GM21423 (cell line): ENCODE data around the gene ETNK2.

Experiments used
- ATAC-seq: cut with Tn5 transposase; IDR thresholded peaks from one replicate; pipeline ENCODE4 v1.9.1; 2021; ENCODE audit warnings: mild to moderate bottlenecking, moderate library complexity; ENCODE audit not compliant: unreplicated experiment

The ETNK2 gene

DNA sequence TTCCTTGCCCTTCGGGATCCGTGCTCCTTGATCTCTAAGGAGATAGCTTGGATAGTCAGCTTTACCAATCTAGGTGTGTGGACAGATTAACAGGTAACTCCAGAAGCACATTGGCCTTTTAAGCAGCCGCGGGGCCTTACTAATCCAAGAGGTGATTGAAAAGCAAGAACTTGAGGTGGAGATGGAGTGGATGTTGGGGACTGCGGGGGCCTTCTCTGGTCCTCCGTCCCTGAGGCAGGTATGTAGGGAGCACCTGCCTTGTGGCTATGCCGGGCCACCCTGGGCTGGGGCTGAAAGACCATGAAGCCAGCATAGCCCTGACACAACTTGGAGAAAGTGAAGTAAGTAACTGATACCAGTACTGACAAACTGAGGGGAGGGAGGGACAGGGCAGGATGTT lies 68.4 kb downstream of the ETNK2 start:
- ATAC-seq: no peak

DNA sequence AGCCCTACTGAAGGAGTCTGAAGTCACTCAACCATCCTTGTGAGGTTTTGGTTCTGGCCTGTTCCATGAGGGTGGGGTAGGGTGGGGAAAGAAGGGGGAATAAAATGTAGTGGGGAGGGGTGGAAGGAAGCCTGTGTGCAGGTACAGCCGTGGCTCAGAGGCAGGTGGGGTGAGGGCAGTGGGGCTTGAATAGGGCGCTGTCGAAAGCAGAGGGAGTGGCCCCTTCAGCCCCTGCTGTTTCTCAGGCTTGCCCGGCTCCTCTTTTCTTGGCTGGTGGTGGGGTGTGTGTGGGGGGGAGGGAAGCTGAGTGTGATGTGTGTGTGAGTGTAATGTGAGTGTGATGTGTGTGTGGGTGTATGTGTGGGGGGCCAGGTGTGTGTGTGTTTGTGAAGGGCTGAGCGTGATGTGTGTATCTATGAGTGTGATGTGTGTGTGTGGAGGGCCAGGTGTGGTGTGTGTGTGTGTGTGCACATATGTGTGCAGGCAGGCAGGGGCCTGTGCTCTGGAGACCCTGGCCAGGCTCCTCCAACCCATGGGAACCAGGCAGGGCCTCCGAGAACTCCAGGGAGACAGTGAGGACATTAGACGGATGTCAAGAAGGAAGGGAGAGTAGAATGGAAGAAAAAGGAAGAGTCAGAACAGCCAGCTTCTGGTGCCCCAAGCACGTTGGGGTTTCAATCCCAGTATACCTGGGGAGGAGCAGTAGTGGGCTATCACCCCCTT lies 69.9 kb downstream of the ETNK2 start:
- no peak for ATAC-seq

DNA sequence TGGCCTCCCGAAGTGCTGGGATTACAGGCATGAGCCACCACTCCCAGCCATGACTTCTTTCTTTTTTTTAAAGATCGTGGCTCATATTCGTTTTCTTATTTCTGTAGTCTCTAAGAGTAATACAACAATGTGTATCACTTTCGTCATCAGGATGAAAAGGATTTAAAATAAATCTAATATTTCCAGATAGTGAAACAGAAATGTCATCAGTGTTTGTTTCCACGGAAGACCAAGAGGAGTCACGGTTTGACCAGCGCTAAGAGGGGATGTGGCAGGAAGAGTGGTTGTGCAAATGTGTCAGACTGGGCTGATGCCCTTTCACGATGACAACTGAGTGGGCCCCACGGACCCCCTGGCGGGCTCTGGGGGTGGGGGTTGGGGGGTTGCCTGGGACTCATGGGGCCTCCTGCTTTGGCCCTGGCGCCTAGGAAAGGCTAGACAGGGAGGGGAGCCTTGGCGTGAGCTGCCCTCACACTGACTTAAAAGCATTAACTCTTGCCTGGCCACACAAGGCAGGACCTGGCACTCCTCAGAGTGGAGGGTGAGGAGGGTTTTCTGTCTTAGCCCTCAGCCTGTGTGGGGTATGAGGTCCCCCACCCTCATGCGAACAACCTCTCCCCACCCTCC lies 70.6 kb downstream of the ETNK2 start:
- no peak for ATAC-seq
